ENCODE measurements around the gene SH2B3. TPM values are rescaled to one million over a fixed set of nuclear protein-coding genes. Genes with fewer than 3 reads are reported as not detected.

SH2B3 gene
- total RNA-seq, 1 donor from 2014 or later, result 124 TPM

- intact Hi-C loops (cut with DNase I), result no loop called here
- no peak for TF ChIP-seq CTCF (IDR thresholded peaks at IDR 0.05)
- Histone ChIP-seq H3K27me3 (no peaks in the 10 kb centered on the region), H3K4me3 (no peak overlapping the region), H3K4me1 (peaks cover 0 to 1% of the 10 kb centered on the region in 2 donors), H3K36me3 (peaks cover 25 to 26% of the 10 kb centered on the region in 2 donors), H3K27ac (no peak overlapping the region), H3K9me3 (no peaks in the 10 kb centered on the region)
- no peak for DNase-seq (ENCODE audit: low spot score in 2 of 2)
Observed at GRCh38 chr12:111417784-111418593, 12.3 kb downstream of the SH2B3 start.

GRCh38 chr12:111418594-111418880 lies 12.8 kb downstream of the SH2B3 start:
- Histone ChIP-seq H3K4me3 (no peak overlapping the region), H3K4me1 (no peaks in the 10 kb centered on the region), H3K27me3 (no peaks in the 10 kb centered on the region), H3K36me3 (peaks cover 25 to 26% of the 10 kb centered on the region in 2 donors), H3K9me3 (no peaks in the 10 kb centered on the region), H3K27ac (no peak overlapping the region)
- no peak for TF ChIP-seq CTCF (IDR thresholded peaks at IDR 0.05)
- intact Hi-C loops (cut with DNase I), result no loop called here
- DNase-seq (ENCODE audit: low spot score in 2 of 2), result no peak

GRCh38 chr12:111419784-111420183 lies 14.1 kb downstream of the SH2B3 start:
- H3K4me1 ChIP-seq, result no peaks in the 10 kb centered on the region
- intact Hi-C loops (cut with DNase I), result no loop called here
- H3K36me3 ChIP-seq, result peaks cover 25 to 26% of the 10 kb centered on the region in 2 donors
- H3K27me3 ChIP-seq, result no peaks in the 10 kb centered on the region
- no peak overlapping the region for H3K4me3 ChIP-seq
- no peak for TF ChIP-seq CTCF (IDR thresholded peaks at IDR 0.05)
- no peak overlapping the region for H3K27ac ChIP-seq
- no peaks in the 10 kb centered on the region for H3K9me3 ChIP-seq
- DNase-seq (ENCODE audit: low spot score in 2 of 2), result no peak

- TF ChIP-seq CTCF (IDR thresholded peaks at IDR 0.05), result no peak
- Histone ChIP-seq H3K27ac (no peak overlapping the region), H3K4me3 (no peak overlapping the region), H3K9me3 (no peaks in the 10 kb centered on the region), H3K36me3 (peaks cover 25 to 26% of the 10 kb centered on the region in 2 donors), H3K27me3 (no peaks in the 10 kb centered on the region), H3K4me1 (no peaks in the 10 kb centered on the region)
- intact Hi-C loops (cut with DNase I), result no loop called here
- DNase-seq (ENCODE audit: low spot score in 2 of 2), result no peak
Observed at GRCh38 chr12:111420494-111420893, 14.8 kb downstream of the SH2B3 start.

- H3K27ac ChIP-seq, result no peak overlapping the region
- H3K36me3 ChIP-seq, result peaks cover 14 to 17% of the 10 kb centered on the region in 2 donors
- H3K4me3 ChIP-seq, result no peak overlapping the region
- no peak for TF ChIP-seq CTCF (IDR thresholded peaks at IDR 0.05)
- no peaks in the 10 kb centered on the region for H3K27me3 ChIP-seq
- H3K4me1 ChIP-seq, result peaks cover 0 to 7% of the 10 kb centered on the region in 2 donors
- DNase-seq (ENCODE audit: low spot score in 2 of 2), result no peak
- intact Hi-C loops (cut with DNase I), result no loop called here
- H3K9me3 ChIP-seq, result no peaks in the 10 kb centered on the region
Observed at GRCh38 chr12:111424189-111424792, 18.6 kb downstream of the SH2B3 start.

Measured in ascending aorta (tissue), 2 donors.